Fibroblast of pulmonary artery (primary cell): ENCODE results near the gene WEE2.
"Not testable (repeated sequence)": the region's sequence is repeated elsewhere in the genome, so short reads cannot be mapped to it uniquely, and the experiment has no call there.

Experiments
- DNase-seq: peaks from one replicate; pipeline ENCODE4 v3.0.0-alpha.2; 2010; ENCODE audit warnings: low read depth
- H3K4me3 ChIP-seq: replicated peaks from 2 replicates; pipeline ENCODE4 v1.5.1; 2011; ENCODE audit warnings: low read depth, mild to moderate bottlenecking, control low read depth, low read length, moderate library complexity
- TF ChIP-seq, protein P1 (sequence below): IDR thresholded peaks from 2 replicates; pipeline ENCODE4 v1.5.1; 2011; ENCODE audit warnings: mild to moderate bottlenecking, control low read depth, low read length, inconsistent platforms; ENCODE audit errors: missing control alignments

WEE2 gene

DNA sequence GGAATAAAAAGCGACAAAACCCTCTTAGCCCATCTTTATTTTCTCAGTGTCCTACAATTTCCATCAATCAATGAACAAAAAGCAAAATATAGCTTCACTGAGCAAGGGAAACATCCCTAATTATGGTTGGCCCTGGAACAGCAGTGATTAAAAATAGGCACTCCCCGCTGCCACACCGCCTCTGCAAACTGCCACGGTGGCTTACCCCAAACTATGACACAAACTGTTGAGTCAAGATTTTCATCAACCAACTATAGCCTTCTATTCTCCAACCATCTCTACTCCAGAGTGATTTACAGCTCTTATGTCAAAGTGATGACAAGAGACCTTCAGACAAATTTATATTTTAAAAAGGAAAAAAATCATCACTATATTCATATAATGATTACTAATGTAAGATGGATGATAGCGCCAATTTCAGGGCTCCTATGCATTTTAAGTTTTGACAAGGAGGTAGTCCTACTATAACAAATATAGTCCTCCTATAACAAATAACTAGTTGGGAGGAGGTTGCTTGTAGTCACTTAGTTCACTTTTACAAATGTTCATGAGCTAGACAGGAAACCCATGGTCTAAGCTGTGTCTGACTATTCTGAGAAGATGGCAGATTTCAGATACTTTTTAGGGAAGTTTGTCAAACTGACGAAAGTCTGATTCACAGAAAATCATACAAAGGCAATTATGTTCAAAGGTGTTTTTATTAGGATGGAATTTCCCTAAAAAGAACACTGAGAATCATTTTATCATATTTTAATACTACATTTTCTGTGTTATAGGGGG, 32.5 kb upstream of the WEE2 start:
- no peak for DNase-seq
- TF ChIP-seq, protein P1, sequence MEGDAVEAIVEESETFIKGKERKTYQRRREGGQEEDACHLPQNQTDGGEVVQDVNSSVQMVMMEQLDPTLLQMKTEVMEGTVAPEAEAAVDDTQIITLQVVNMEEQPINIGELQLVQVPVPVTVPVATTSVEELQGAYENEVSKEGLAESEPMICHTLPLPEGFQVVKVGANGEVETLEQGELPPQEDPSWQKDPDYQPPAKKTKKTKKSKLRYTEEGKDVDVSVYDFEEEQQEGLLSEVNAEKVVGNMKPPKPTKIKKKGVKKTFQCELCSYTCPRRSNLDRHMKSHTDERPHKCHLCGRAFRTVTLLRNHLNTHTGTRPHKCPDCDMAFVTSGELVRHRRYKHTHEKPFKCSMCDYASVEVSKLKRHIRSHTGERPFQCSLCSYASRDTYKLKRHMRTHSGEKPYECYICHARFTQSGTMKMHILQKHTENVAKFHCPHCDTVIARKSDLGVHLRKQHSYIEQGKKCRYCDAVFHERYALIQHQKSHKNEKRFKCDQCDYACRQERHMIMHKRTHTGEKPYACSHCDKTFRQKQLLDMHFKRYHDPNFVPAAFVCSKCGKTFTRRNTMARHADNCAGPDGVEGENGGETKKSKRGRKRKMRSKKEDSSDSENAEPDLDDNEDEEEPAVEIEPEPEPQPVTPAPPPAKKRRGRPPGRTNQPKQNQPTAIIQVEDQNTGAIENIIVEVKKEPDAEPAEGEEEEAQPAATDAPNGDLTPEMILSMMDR: no peak
- H3K4me3 ChIP-seq: no peak overlapping the region

DNA sequence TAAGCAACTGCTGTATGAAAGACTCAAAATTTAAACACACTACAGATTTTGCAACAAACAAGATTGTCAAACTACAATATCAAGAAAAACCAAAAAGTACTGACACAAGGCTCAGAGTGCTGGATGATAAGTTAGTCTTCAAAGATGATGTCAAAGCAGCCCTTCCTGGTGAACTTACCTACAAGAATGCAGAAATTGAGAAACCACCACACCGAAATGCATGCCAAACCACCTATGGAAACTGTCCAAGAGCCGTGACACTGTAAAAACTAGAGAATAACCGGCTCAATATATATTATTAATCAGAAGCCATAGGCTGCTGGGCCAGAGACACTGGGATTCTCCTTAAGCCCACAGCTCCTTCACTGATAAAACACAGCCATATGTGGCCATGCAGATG, 31.5 kb upstream of the WEE2 start:
- no peak overlapping the region for H3K4me3 ChIP-seq
- TF ChIP-seq, protein P1: no peak
- peak; percentile 70 for DNase-seq

DNA sequence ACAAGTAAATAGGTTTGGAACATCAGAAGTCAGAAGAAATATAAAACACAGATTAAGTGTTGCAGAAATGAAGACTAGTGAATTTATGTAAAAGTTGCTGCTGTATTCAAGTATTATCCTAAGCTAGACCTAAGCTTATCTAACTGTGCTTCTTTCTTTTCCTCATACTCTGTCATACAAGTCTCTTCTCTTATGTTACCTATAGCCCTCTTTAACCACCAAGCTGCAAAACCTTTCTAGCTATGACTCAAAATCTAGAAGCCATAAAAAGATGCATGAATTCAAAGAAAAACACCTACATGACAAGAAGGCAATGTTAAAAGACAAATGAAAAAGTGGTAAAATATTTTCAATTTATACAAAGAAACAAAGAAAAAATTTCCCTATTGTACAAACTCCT, 29.1 kb upstream of the WEE2 start:
- TF ChIP-seq, protein P1: no peak
- no peak for DNase-seq
- no peak overlapping the region for H3K4me3 ChIP-seq

DNA sequence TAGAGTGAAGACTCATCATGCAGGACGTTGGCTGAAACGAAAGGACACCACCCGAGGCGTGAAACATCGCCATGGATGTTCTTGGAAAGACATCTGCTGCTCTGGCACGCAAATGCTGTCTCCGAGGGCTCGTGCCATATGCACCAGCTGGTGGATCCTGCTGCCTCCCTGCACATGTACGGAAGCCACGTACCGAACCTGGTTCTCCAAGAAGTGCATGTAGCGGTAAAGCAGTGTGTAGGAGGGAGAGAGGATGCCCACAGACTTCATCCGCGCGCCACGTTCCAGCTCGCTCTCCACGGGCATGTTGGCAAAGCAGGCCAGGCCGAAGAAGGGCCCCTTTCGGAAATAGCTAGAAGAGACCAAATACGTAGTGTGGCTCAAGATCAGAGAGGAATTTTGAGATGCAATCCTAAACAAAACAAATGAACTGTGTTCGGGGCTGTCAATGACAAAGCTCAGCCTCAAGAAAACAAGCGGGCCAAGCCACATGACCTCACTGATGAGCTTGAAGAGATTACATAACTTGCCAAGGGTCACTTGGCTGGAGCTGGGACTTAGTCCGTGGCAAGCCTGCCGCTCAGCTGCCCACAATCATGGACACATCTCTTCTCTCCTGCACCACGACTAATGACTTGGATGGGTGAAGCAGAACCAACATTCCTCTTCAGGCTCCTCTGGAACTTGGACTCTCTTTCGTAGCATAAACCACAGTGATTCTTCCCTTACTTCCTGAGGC, 22.7 kb upstream of the WEE2 start:
- no peak for DNase-seq
- no peak overlapping the region for H3K4me3 ChIP-seq
- TF ChIP-seq, protein P1: no peak

DNA sequence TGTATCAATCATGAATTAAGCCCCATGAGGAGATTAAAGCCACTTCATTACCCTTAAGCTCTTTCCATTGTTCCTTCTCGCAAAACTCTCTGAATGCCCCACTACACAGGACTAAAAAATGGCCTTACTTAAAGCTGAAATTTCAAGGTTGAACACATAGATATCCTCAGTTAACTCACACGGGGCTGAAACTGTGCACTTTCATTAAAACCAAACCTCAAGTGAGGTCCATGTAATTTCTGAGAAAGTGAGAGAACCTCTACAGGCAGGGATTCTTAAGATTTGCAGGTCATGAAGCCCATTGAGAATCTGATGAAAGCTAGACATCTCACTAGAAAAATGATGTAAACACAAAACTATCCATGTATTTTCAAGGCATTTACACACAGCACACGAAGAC, 22.1 kb upstream of the WEE2 start:
- no peak for DNase-seq
- no peak overlapping the region for H3K4me3 ChIP-seq
- TF ChIP-seq, protein P1: no peak

DNA sequence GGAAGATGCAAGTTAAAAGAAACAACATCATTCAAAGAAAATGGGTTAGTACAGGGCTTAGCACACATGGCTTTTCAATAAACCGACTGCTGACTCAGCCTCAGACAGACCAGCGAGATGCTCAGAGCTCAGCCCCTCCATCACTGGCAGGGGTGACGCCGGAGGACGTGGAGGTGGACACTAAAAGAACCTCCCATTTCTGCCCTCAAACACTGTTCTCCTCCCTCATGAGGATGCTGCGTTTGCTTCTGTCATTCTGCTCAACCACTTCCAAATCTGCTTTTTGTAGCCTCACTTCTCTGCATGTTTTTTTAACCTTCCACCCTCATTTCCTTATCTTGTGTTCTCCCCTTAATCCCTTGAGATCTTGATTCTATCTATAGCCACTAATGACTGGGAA, 21.5 kb upstream of the WEE2 start:
- DNase-seq: no peak
- TF ChIP-seq, protein P1: no peak
- no peak overlapping the region for H3K4me3 ChIP-seq

DNA sequence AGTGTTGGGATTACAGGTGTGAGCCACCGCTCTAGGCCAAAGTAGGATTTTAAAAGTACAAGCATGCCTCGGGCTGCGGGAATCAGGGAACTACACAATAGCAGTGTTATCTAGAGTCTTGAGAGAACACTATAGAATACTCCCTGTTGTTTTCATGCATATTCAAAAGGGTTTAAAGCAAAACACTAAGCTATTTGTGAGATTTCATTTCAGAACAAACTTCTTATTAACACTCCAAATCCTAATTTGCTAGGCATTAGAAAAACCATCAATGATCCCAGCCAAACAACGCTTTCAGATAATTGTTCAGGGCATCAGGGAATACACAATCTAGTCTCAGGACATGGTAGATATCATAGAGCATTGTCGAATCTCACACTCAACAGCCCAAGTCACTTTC, 20.1 kb upstream of the WEE2 start:
- no peak for DNase-seq
- H3K4me3 ChIP-seq: no peak overlapping the region
- TF ChIP-seq, protein P1: no peak

DNA sequence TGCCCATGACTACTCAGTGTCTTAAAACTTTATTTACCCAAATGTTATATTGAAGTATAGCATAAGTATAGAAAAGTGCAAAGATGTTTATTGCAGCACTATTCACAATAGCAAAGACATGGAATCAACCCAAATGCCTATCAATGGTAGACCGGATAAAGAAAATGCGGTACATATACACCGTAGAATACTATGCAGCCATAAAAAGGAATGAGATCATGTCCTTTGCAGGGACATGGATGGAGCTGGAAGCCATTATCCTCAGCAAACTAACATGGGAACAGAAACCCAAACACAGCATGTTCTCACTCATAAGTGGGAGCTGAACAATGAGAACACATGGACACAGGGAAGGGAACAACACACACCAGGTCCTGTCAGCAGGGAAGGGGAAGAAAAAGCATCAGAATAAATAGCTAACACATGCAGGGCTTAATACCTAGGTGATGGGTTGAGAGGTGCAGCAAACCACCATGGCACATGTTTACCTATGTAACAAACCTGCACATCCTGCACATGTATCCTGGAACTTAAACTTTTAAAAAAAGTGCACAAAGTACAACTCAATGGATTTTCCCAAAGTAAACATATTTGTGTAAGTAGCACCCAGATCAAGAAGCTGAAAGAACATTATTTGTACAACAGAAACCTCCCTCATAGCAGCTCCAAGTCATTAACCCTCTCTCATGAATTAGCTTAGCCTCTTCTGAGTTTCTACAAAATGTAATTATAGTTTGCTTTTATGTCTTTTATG, 18.9 kb upstream of the WEE2 start:
- not testable (repeated sequence) for H3K4me3 ChIP-seq, DNase-seq
